Measurements from ENCODE around the gene BOLA2B. TPM values are rescaled to one million over a fixed set of nuclear protein-coding genes. Genes with fewer than 3 reads are reported as not detected.

BOLA2B gene
- total and polyA plus RNA-seq, 9 of the 15 experiments (the other 6 are each of a cell fraction or from before 2014, with no cell fraction given): 43.9 to 613 (median 181) TPM

DNA sequence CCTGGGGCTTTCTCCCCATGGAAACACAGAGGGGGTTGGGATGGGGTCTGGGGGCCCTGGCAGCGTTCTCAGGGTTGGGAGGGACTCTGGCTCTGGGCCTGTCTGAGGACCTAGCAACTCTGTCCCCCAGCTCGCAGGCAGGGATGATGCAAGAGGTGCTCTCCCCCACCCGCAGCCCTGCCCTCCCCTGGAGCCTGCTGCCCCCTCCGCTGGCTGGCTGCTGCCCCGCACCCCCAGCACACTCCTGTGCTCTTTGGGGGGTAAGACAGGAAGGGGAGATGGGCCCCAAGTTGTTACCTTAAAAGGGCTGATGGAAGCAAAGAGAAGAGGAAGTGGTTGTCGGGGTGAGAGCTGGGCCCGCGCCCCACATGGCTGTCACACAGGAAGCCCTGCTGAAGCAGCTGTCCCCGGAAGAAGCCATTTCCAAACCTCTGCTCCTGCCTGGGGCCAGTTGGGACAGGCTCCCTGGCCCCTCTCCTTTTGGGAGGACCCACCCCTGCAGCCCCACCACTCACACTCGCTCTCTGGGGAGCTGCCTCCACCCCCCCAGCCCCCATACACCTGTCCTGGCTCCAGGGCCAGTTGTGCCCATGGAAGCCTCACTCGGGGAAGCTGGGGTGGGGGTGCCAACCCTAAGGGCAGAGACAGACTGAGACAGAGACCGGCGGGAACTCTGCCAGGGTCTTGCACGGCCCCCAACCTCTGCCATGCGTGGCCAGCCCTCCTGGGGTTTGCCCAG lies 7.6 kb downstream of the BOLA2B start (continued):
- TF ChIP-seq ZFX (CRISPR knock-in tag; IDR thresholded peaks at IDR 0.05): no peak
- TF ChIP-seq, protein P1, sequence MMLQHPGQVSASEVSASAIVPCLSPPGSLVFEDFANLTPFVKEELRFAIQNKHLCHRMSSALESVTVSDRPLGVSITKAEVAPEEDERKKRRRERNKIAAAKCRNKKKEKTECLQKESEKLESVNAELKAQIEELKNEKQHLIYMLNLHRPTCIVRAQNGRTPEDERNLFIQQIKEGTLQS (IDR thresholded peaks at IDR 0.05): peak; percentile 83
- TF ChIP-seq, protein P1 (CRISPR knock-in tag; conservative IDR thresholded peaks at IDR 0.05): no peak
- TF ChIP-seq, protein P2, sequence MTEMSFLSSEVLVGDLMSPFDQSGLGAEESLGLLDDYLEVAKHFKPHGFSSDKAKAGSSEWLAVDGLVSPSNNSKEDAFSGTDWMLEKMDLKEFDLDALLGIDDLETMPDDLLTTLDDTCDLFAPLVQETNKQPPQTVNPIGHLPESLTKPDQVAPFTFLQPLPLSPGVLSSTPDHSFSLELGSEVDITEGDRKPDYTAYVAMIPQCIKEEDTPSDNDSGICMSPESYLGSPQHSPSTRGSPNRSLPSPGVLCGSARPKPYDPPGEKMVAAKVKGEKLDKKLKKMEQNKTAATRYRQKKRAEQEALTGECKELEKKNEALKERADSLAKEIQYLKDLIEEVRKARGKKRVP (CRISPR knock-in tag; IDR thresholded peaks at IDR 0.05): peak; percentile 85
- TF ChIP-seq, protein P3, sequence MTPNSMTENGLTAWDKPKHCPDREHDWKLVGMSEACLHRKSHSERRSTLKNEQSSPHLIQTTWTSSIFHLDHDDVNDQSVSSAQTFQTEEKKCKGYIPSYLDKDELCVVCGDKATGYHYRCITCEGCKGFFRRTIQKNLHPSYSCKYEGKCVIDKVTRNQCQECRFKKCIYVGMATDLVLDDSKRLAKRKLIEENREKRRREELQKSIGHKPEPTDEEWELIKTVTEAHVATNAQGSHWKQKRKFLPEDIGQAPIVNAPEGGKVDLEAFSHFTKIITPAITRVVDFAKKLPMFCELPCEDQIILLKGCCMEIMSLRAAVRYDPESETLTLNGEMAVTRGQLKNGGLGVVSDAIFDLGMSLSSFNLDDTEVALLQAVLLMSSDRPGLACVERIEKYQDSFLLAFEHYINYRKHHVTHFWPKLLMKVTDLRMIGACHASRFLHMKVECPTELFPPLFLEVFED (CRISPR knock-in tag; conservative IDR thresholded peaks at IDR 0.05): no peak
- no peak for TF ChIP-seq COPS2 (conservative IDR thresholded peaks at IDR 0.05)
- no peak for TF ChIP-seq ATF1 (CRISPR knock-in tag; IDR thresholded peaks at IDR 0.05)
- TF ChIP-seq ATF1 (tag; IDR thresholded peaks at IDR 0.05): no peak
- TF ChIP-seq GTF2F1 (IDR thresholded peaks at IDR 0.05; ENCODE audit: low read depth, low read length): no peak
- TF ChIP-seq MYC (IDR thresholded peaks at IDR 0.05; ENCODE audit: low read depth, low read length): peak; percentile 46; the same call in 1 of the 2 replicates
- TF ChIP-seq MYC (CRISPR knock-in tag; IDR thresholded peaks at IDR 0.05; ENCODE audit: borderline replicate concordance, low read depth): no peak
- peak; percentile 46 for TF ChIP-seq ZBTB17 (CRISPR knock-in tag; IDR thresholded peaks at IDR 0.05)
- TF ChIP-seq KLF16 (IDR thresholded peaks at IDR 0.05): no peak
- 0 out of 2 replicates have a peak, but pooled peaks have one; percentile 33 for TF ChIP-seq DMBX1 (CRISPR knock-in tag; IDR thresholded peaks at IDR 0.05; ENCODE audit: borderline replicate concordance)
- no peak for TF ChIP-seq POLR2AphosphoS5 (IDR thresholded peaks at IDR 0.05; ENCODE audit: control insufficient read depth, insufficient read depth, low read depth, low read length)
- TF ChIP-seq THRAP3 (IDR thresholded peaks at IDR 0.05; ENCODE audit: borderline replicate concordance): no peak
- no peak for TF ChIP-seq LEF1 (IDR thresholded peaks at IDR 0.05)
- no peak for TF ChIP-seq ZNF23 (CRISPR knock-in tag; IDR thresholded peaks at IDR 0.05)
- no peak for TF ChIP-seq ZNF57 (CRISPR knock-in tag; IDR thresholded peaks at IDR 0.05)
